ENCODE results near the gene COX4I2.

- TF ChIP-seq POLR2A (IDR thresholded peaks at IDR 0.05) (no peak), CTCF (IDR thresholded peaks at IDR 0.05) (no peak), POLR2AphosphoS5 (IDR thresholded peaks at IDR 0.05) (no peak)
Observed at GRCh38 chr20:31673435-31673834, 35.7 kb downstream of the COX4I2 start.
